PC-3 (cell line): ENCODE measurements around the gene NPTX1. TPM values are rescaled to one million over a fixed set of nuclear protein-coding genes. Genes with fewer than 3 reads are reported as not detected.

Experiments used
- ATAC-seq: fragments of 200-7000 bp; cut with Tn5 transposase; 2 replicates; pipeline ENCODE4 v1.9.1; 2020; ENCODE audit warnings: mild to moderate bottlenecking, moderate library complexity
- BruUV-seq: library from RNA; stranded (reverse); fragments of 400-500 nt; replicated peaks from 2 replicates; lab custom pipeline; 2021; lab: Mats Ljungman, UMichigan
- CTCF ChIA-PET: fragments of 300-600 bp; sonication (Branson Sonifier 250); formaldehyde crosslinking; loops from one replicate; lab custom pipeline; 2022; ENCODE audit warnings: antibody characterized with exemption; lab: Charles Lee
- POLR2A ChIA-PET: fragments of 300-600 bp; sonication (Branson Sonifier 250); formaldehyde crosslinking; loops from one replicate; lab custom pipeline; 2022; ENCODE audit warnings: antibody characterized with exemption; ENCODE audit not compliant: unreplicated experiment; lab: Charles Lee
- DNase-seq: peaks from one replicate; pipeline ENCODE4 v3.0.0-alpha.2; 2015
- H2AFZ ChIP-seq: fragments of 300-600 bp; sonication (generic); 2 replicates; pipeline ENCODE4 v1.6.0; 2016; ENCODE audit warnings: antibody characterized with exemption, low read length
- H3F3A ChIP-seq: fragments of 300-600 bp; sonication (generic); one replicate; pipeline ENCODE4 v1.6.0; 2017; ENCODE audit warnings: antibody characterized with exemption, low read length, control low read depth, mild to moderate bottlenecking; ENCODE audit not compliant: unreplicated experiment
- H3K27ac ChIP-seq: fragments of 300-600 bp; sonication (generic); 2 replicates; pipeline ENCODE4 v1.5.1; 2016; ENCODE audit warnings: mild to moderate bottlenecking, low read length
- H3K27me3 ChIP-seq: fragments of 300-600 bp; sonication (generic); 2 replicates; pipeline ENCODE4 v1.6.1; 2016; ENCODE audit warnings: low read length, mixed read lengths
- H3K36me3 ChIP-seq: fragments of 300-600 bp; sonication (generic); 2 replicates; pipeline ENCODE4 v1.6.1; 2016; ENCODE audit warnings: low read depth, mixed run types, low read length, mixed read lengths
- H3K4me1 ChIP-seq: fragments of 300-600 bp; sonication (generic); 2 replicates; pipeline ENCODE4 v1.5.1; 2016; ENCODE audit warnings: low read length; ENCODE audit not compliant: insufficient read depth
- H3K4me2 ChIP-seq: fragments of 300-600 bp; sonication (generic); 2 replicates; pipeline ENCODE4 v1.6.0; 2016; ENCODE audit warnings: low read length
- H3K4me3 ChIP-seq: fragments of 300-600 bp; sonication (generic); 2 replicates; pipeline ENCODE4 v1.5.1; 2016; ENCODE audit warnings: mild to moderate bottlenecking, low read length, mixed read lengths
- H3K79me2 ChIP-seq: fragments of 300-600 bp; sonication (generic); 2 replicates; pipeline ENCODE4 v1.6.1; 2017; ENCODE audit warnings: low read length, mixed read lengths
- H3K9ac ChIP-seq: fragments of 300-600 bp; sonication (generic); 2 replicates; pipeline ENCODE4 v1.6.0; 2016; ENCODE audit warnings: mild to moderate bottlenecking, low read length
- H3K9me2 ChIP-seq: fragments of 300-600 bp; sonication (generic); replicated peaks from 2 replicates; pipeline ENCODE4 v1.6.1; 2016; ENCODE audit warnings: mixed run types, low read length, mixed read lengths
- H3K9me3 ChIP-seq: fragments of 300-600 bp; sonication (generic); 2 replicates; pipeline ENCODE4 v1.6.1; 2016; ENCODE audit warnings: low read length, mixed read lengths
- H4K20me1 ChIP-seq: fragments of 300-600 bp; sonication (generic); 2 replicates; pipeline ENCODE4 v1.6.1; 2016; ENCODE audit warnings: low read length, mixed read lengths
- EZH2 ChIP-seq: fragments of 300-600 bp; sonication (generic); IDR thresholded peaks from one replicate; pipeline ENCODE4 v1.6.1; 2017; ENCODE audit warnings: antibody characterized with exemption, mild to moderate bottlenecking, low read length; ENCODE audit not compliant: unreplicated experiment
- EZH2phosphoT487 ChIP-seq: fragments of 300-600 bp; sonication (generic); IDR thresholded peaks from 2 replicates; pipeline ENCODE4 v1.6.1; 2018; ENCODE audit warnings: mild to moderate bottlenecking, antibody characterized with exemption, low read length, borderline replicate concordance
- intact Hi-C: fragments of 100-400 bp; cut with micrococcal nuclease; formaldehyde crosslinking; loops from 2 replicates; pipeline ENCODE4 v1.9.0; 2023
- total RNA-seq: library from RNA; depleted of rRNA; stranded (reverse); fragments of >200 nt; gene quantifications from 2 replicates; pipeline ENCODE4 v1.2.3, GENCODE V29; 2014
- TF ChIP-seq, protein P1 (sequence below): fragments of 300-600 bp; sonication (generic); conservative IDR thresholded peaks from 2 replicates; pipeline ENCODE4 v1.5.1; 2017; ENCODE audit warnings: antibody characterized with exemption, low read depth, mild to moderate bottlenecking, low read length

Gene NPTX1
- total RNA-seq, 1 experiment from 2014 or later = 0.55 TPM

DNA sequence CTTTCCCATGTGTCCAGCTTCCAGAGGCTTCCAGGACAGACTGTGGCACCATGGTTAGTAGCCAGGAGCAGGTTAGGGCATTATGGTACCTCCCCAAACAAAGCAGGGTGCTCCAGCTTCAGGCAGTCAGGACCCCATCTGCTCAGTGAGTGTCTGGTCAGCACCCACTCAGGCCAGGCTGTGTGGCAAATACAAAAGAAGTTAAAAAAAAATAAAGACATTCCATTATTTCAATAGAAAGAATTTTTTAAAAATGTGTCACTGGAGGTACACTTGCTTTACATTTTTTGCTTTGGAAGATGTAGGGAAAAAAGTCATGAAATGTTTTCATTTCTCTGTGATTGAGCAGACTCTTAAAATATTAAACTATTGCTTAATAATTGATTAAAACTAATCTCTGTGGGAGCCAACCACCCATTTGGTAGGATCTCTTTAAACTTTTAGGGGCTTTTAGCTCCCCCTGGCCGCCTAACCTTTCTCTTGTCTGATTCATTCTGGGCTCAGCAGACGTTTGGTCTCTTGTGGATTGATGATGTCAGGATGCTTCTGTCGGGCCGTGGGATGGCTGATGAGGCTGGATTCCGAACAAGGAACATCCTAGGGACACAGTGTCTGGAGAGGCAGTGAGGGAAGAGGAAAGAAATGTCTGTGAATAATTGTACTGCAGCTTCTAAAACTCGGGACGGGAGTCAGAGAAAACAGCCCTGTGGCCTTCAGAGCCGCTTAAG, 28.4 kb upstream of the NPTX1 start:
- H3K9ac ChIP-seq = no peak overlapping the region
- no peaks in the 10 kb centered on the region for H3K79me2 ChIP-seq
- H3K27ac ChIP-seq = no peak overlapping the region
- H3K9me2 ChIP-seq = no peaks in the 10 kb centered on the region
- no peaks in the 10 kb centered on the region for H3K36me3 ChIP-seq
- no peak overlapping the region for H3K4me3 ChIP-seq
- ATAC-seq = no peak
- H3K27me3 ChIP-seq = peaks cover 55% of the 10 kb centered on the region
- no peaks in the 10 kb centered on the region for H3K9me3 ChIP-seq
- TF ChIP-seq EZH2phosphoT487 = no peak
- TF ChIP-seq EZH2 = no peak
- TF ChIP-seq, protein P1, sequence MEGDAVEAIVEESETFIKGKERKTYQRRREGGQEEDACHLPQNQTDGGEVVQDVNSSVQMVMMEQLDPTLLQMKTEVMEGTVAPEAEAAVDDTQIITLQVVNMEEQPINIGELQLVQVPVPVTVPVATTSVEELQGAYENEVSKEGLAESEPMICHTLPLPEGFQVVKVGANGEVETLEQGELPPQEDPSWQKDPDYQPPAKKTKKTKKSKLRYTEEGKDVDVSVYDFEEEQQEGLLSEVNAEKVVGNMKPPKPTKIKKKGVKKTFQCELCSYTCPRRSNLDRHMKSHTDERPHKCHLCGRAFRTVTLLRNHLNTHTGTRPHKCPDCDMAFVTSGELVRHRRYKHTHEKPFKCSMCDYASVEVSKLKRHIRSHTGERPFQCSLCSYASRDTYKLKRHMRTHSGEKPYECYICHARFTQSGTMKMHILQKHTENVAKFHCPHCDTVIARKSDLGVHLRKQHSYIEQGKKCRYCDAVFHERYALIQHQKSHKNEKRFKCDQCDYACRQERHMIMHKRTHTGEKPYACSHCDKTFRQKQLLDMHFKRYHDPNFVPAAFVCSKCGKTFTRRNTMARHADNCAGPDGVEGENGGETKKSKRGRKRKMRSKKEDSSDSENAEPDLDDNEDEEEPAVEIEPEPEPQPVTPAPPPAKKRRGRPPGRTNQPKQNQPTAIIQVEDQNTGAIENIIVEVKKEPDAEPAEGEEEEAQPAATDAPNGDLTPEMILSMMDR = no peak
- H3K4me1 ChIP-seq = no peaks in the 10 kb centered on the region
- BruUV-seq = no TSS peak
- no peaks in the 10 kb centered on the region for H4K20me1 ChIP-seq
- no peak overlapping the region for H3K4me2 ChIP-seq
- no peaks in the 10 kb centered on the region for H3F3A ChIP-seq
- CTCF ChIA-PET = no interaction called here
- intact Hi-C loops = no loop called here
- POLR2A ChIA-PET = no interaction called here
- DNase-seq = no peak
- no peak overlapping the region for H2AFZ ChIP-seq

DNA sequence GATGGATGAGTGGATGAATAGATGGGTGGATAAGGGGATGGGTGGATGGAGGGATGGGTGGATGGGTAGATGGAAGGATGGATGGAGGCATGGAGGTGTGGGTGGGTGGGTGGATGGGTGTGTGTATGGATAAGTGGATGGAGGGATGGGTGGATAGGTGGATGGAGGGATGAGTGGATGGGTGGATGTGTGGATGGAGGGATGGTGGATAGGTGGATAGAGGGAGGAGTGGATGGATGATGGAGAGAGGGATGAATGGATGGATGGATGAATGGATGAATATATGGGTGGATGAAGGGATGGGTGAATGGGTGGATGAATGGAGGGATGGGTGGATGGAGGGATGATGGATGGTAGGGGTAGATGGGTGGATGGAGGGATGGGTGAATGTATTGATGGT, 27.5 kb upstream of the NPTX1 start:
- ATAC-seq (no peak), DNase-seq (no peak)
- no peaks in the 10 kb centered on the region for H3K9me3 ChIP-seq
- H3K4me2 ChIP-seq = no peak overlapping the region
- H3F3A ChIP-seq = no peaks in the 10 kb centered on the region
- H2AFZ ChIP-seq = no peak overlapping the region
- H3K9ac ChIP-seq = no peak overlapping the region
- H3K4me1 ChIP-seq = no peaks in the 10 kb centered on the region
- H3K9me2 ChIP-seq = no peaks in the 10 kb centered on the region
- H3K79me2 ChIP-seq = no peaks in the 10 kb centered on the region
- intact Hi-C loops = no loop called here
- H3K27me3 ChIP-seq = peaks cover 61% of the 10 kb centered on the region
- H3K4me3 ChIP-seq = no peak overlapping the region
- no peaks in the 10 kb centered on the region for H3K36me3 ChIP-seq
- POLR2A ChIA-PET = no interaction called here
- H3K27ac ChIP-seq = no peak overlapping the region
- TF ChIP-seq EZH2 (no peak), EZH2phosphoT487 (no peak)
- TF ChIP-seq, protein P1 = no peak
- no peaks in the 10 kb centered on the region for H4K20me1 ChIP-seq
- BruUV-seq = no TSS peak
- CTCF ChIA-PET = no interaction called here

DNA sequence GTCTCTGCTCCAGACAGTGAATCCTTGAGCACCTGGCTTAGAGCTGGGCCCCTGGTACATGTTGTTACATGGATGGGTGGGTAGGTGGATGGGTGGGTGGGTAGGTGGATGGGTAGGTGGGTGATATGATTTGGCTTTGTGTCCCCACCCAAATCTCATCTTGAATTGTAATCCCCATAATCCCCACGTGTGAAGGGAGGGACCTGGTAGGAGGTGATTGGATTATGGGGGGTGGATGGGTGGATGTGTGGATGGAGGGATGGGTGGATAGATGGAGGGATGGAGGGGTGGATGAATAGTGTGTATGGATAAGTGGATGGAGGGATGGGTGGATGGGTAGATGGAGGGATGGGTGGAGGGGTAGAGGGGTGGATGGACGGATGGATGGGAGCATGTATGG, 26.6 kb upstream of the NPTX1 start:
- BruUV-seq = no TSS peak
- Histone ChIP-seq H3K9ac (no peak overlapping the region), H3K4me3 (no peak overlapping the region), H3K9me2 (no peaks in the 10 kb centered on the region), H3K36me3 (no peaks in the 10 kb centered on the region), H3F3A (no peaks in the 10 kb centered on the region), H4K20me1 (no peaks in the 10 kb centered on the region), H3K27ac (no peak overlapping the region), H3K4me2 (no peak overlapping the region), H3K9me3 (no peaks in the 10 kb centered on the region), H3K4me1 (no peaks in the 10 kb centered on the region), H2AFZ (no peak overlapping the region), H3K79me2 (no peaks in the 10 kb centered on the region), H3K27me3 (peaks cover 61% of the 10 kb centered on the region)
- CTCF ChIA-PET = no interaction called here
- DNase-seq = no peak
- intact Hi-C loops = no loop called here
- POLR2A ChIA-PET = no interaction called here
- TF ChIP-seq EZH2phosphoT487 (no peak), EZH2 (no peak)
- TF ChIP-seq, protein P1 = no peak
- no peak for ATAC-seq
